HL-60 (cell line): ENCODE data around the gene LSS.

Experiments
- GABPA ChIP-seq: IDR thresholded peaks from 2 replicates; pipeline ENCODE4 v1.6.1; 2012; ENCODE audit warnings: low read depth
- TF ChIP-seq, protein P1 (sequence below): IDR thresholded peaks from one replicate; pipeline ENCODE4 v1.5.1; 2011; ENCODE audit warnings: low read length, control low read depth, inconsistent platforms; ENCODE audit not compliant: insufficient read depth

DNA sequence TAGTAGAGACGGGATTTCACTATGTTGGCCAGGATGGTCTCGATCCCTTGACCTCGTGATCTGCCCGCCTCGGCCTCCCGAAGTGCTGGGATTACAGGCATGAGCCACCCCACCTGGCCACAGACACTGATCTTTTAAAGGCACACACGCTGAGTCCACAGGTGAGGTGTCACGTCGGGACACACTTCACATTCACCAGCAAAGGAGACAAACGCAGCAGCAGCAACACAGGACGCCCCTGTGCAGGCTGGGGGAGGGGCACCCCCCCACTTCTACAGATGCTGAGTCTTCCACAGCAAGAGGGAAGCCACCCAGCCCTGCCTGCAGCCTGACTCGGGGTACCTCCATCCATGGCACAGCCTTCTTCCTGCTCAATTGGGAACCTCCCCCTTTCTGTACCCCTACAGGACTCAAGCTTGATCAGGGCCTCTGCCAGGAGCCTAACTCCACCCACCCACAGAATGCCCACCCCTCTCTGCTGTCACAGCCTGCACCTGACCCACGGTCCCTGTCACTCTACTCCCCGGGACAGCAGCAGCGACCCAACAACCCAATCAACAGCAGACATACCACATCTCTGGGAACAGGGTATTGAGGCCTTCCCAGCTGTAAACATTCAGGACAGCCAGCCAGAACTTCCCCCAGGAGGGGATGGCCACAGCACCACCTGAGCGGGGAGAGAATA lies 9.5 kb downstream of the LSS start:
- TF ChIP-seq, protein P1, sequence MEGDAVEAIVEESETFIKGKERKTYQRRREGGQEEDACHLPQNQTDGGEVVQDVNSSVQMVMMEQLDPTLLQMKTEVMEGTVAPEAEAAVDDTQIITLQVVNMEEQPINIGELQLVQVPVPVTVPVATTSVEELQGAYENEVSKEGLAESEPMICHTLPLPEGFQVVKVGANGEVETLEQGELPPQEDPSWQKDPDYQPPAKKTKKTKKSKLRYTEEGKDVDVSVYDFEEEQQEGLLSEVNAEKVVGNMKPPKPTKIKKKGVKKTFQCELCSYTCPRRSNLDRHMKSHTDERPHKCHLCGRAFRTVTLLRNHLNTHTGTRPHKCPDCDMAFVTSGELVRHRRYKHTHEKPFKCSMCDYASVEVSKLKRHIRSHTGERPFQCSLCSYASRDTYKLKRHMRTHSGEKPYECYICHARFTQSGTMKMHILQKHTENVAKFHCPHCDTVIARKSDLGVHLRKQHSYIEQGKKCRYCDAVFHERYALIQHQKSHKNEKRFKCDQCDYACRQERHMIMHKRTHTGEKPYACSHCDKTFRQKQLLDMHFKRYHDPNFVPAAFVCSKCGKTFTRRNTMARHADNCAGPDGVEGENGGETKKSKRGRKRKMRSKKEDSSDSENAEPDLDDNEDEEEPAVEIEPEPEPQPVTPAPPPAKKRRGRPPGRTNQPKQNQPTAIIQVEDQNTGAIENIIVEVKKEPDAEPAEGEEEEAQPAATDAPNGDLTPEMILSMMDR: no peak
- TF ChIP-seq GABPA: no peak
